ENCODE measurements around the gene PALD1.

- no peak for TF ChIP-seq CTCF (conservative IDR thresholded peaks at IDR 0.05 in 1 of 2, IDR thresholded peaks at IDR 0.05 in 1 of 2; ENCODE audit: low read depth in 1 of 2, low read length in 2 of 2)
- no peak for TF ChIP-seq EZH2 (IDR thresholded peaks at IDR 0.05; ENCODE audit: low read length, missing control alignments)
These were observed 36.6 kb downstream of the PALD1 start for GRCh38 chr10:70515035-70515667.

Data from fibroblast of lung (primary cell).